Erythroblast (primary cell): ENCODE data around the gene NSD1.

ENCODE experiments used
- GATA1 ChIP-seq: IDR thresholded peaks from 2 replicates; pipeline ENCODE4 v1.6.1; 2011; ENCODE audit warnings: low read depth, mild to moderate bottlenecking, control low read depth, low read length, moderate library complexity
- POLR2A ChIP-seq: IDR thresholded peaks from 2 replicates; pipeline ENCODE4 v1.6.1; 2011; ENCODE audit warnings: mild to moderate bottlenecking, low read length

GRCh38 chr5:177230660-177231059, 97.1 kb downstream of the NSD1 start:
- TF ChIP-seq POLR2A (no peak), GATA1 (no peak)
